Measurements from ENCODE around the gene ZBTB26. TPM values are rescaled to one million over a fixed set of nuclear protein-coding genes. Genes with fewer than 3 reads are reported as not detected.

Gene ZBTB26
- total and polyA plus RNA-seq, 10 of the 15 experiments (the other 5 are each of a cell fraction or from before 2014, with no cell fraction given), result 1.8 to 19.5 (median 4.5) TPM

DNA sequence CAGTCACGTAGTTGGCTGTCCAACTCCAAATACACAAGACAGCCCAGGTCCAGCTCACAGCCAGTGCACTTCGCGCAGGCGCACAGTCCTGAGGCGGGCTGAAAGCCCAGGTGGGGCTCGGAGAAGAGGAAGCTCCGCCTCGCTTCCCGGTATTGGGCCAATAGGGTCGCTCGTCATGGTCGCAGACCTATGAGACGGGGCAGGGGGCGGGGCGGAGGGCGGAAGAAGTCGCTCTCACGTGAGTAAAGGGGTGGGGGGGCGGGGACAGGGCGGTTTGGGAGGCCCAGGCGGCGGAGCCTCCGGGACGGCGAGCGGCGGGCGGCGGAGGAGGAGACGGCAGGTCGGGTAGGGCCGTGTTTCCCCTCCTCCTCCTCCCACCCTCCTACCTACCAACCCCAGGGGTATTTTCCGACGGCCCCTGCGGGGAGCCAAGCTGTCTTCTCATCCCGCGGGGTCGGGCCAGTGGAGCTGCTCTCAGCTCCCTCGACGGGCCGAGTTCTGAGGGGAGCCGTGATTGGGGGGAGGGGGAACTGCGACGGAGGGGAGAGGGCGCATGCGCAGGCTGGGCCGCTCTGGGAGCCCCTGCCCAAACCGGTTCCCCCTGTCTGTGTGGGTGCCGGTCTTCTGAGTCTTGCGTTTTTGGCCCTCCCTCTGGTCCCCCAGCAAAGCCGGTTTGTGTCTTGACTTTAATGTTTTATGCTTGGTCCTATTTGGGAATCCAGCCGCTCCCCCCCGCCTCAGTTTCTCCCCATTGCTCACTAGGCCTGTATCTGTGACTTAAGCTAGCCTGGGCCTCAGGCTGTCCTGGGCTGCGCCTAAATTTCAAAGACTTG is 9.7 kb upstream of the ZBTB26 start, which contains the start of gene RABGAP1 (continued):
- TF ChIP-seq BHLHE40 (IDR thresholded peaks at IDR 0.05; ENCODE audit: borderline replicate concordance in 1 of 2, low read depth in 2 of 2, low read length in 1 of 2) (peak; percentile 91 to 94), RFX5 (IDR thresholded peaks at IDR 0.05; ENCODE audit: low read depth, low read length) (no peak), ZNF622 (IDR thresholded peaks at IDR 0.05) (no peak), BMI1 (IDR thresholded peaks at IDR 0.05; ENCODE audit: borderline replicate concordance) (no peak), PML (IDR thresholded peaks at IDR 0.05; ENCODE audit: low read length) (peak; percentile 92; the same call in 1 of the 2 replicates), HSF1 (IDR thresholded peaks at IDR 0.05; ENCODE audit: low read depth, low read length) (no peak), POLR2AphosphoS5 (IDR thresholded peaks at IDR 0.05; ENCODE audit: low read length) (peak; percentile 85), ZBED1 (IDR thresholded peaks at IDR 0.05; ENCODE audit: borderline replicate concordance) (no peak), CEBPB (IDR thresholded peaks at IDR 0.05; ENCODE audit: borderline replicate concordance in 1 of 2, low read depth in 2 of 2, low read length in 2 of 2) (no peak), HCFC1 (IDR thresholded peaks at IDR 0.05; ENCODE audit: low read length) (0 out of 2 replicates have a peak, but pooled peaks have one; percentile 8), MXI1 (IDR thresholded peaks at IDR 0.05; ENCODE audit: low read depth, low read length) (no peak), IKZF1 (conservative IDR thresholded peaks at IDR 0.05) (peak; percentile 91), MAX (IDR thresholded peaks at IDR 0.05; ENCODE audit: low read depth, low read length) (no peak), POLR2A (IDR thresholded peaks at IDR 0.05; ENCODE audit: low read depth, low read length) (peak; percentile 93), ATF2 (IDR thresholded peaks at IDR 0.05; ENCODE audit: low read length) (no peak), RELA (IDR thresholded peaks at IDR 0.05; ENCODE audit: borderline replicate concordance, partially characterized antibody) (peak; percentile 13), ZNF384 (IDR thresholded peaks at IDR 0.05; ENCODE audit: borderline replicate concordance, low read depth, low read length) (no peak), CREM (IDR thresholded peaks at IDR 0.05; ENCODE audit: low read depth) (peak; percentile 52), TBL1XR1 (IDR thresholded peaks at IDR 0.05; ENCODE audit: low read depth, low read length) (no peak), GATAD2B (conservative IDR thresholded peaks at IDR 0.05; ENCODE audit: low read depth) (peak; percentile 32; the same call in 1 of the 2 replicates), SREBF2 (IDR thresholded peaks at IDR 0.05; ENCODE audit: low read length) (no peak), YY1 (IDR thresholded peaks at IDR 0.05; ENCODE audit: low read depth, low read length) (0 out of 2 replicates have a peak, but pooled peaks have one; percentile 36), NKRF (conservative IDR thresholded peaks at IDR 0.05) (peak; percentile 64; the same call in 1 of the 2 replicates), JUND (IDR thresholded peaks at IDR 0.05; ENCODE audit: low read depth, low read length) (no peak), TARDBP (IDR thresholded peaks at IDR 0.05; ENCODE audit: borderline replicate concordance) (no peak), RAD51 (IDR thresholded peaks at IDR 0.05) (no peak)
- TF ChIP-seq, protein P1, sequence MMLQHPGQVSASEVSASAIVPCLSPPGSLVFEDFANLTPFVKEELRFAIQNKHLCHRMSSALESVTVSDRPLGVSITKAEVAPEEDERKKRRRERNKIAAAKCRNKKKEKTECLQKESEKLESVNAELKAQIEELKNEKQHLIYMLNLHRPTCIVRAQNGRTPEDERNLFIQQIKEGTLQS (IDR thresholded peaks at IDR 0.05; ENCODE audit: borderline replicate concordance, extremely low read depth, low read depth, low read length), result no peak
